HS-27A (cell line): Measurements from ENCODE around the gene UBR4.
"Not testable (repeated sequence)": the region's sequence is repeated elsewhere in the genome, so short reads cannot be mapped to it uniquely, and the experiment has no call there.

Experiments used
- DNase-seq: peaks from one replicate; pipeline ENCODE4 v3.0.0-alpha.2; 2012; ENCODE audit warnings: low read depth, missing footprints

UBR4 gene

DNA sequence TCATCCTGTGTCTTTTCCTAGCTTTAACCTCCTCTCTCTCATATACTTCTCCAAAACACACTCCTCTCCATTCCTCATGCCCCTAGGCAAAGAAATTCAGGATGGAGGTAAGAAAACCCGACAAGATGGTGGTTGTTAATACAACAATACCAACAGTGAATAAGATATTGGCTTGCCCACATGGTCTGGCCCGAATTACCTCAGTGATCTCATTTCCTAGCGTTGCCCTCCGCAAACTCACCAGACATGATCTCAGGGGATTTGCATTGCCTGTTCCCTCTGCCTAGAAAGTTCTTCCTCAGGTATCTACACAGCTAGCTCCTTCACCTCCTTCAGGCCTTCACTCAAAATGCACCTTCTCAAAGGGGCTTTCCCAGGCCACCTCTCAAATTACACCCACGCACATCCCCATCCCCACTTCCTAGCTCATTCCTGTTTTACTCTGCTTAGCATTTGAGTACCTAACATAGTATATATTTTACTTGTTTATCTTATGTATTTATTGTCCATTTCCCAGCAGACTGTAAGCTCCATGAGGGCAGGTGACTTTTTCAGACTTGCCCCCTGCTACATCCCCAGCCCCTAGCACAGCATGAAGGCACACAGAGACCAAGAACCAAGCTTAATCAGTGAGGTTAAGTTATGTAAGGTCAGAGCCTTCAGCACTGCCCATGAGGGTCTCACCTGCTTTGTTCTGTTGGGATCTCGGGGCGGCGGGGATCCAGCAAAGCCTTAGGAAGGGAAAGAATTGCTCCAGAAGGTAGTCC is 10.2 kb upstream of the UBR4 start:
- no peak for DNase-seq

- no peak for DNase-seq
These were observed 9.4 kb upstream of the UBR4 start for GRCh38 chr1:19219451-19219850.

DNA sequence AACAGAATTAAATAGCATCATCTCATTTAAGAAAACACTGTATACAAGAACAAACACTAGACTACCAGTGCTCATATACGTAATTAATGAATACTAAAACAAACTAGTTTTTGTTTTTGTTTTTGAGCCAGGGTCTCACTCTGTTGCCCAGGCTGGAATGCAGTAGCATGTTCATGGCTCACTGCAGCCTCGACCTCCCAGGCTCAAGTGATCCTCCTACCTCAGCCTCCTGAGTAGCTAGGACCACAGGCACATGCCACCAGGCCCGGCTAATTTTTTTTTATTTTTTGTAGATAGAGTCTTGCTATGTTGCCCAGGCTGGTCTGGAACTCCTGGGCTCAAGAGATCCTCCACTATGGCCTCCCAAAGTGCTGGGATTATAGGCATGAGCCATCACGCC is 6.5 kb upstream of the UBR4 start:
- not testable (repeated sequence) for DNase-seq

GRCh38 chr1:19213580-19213979 is 3.5 kb upstream of the UBR4 start:
- DNase-seq, result no peak

DNA sequence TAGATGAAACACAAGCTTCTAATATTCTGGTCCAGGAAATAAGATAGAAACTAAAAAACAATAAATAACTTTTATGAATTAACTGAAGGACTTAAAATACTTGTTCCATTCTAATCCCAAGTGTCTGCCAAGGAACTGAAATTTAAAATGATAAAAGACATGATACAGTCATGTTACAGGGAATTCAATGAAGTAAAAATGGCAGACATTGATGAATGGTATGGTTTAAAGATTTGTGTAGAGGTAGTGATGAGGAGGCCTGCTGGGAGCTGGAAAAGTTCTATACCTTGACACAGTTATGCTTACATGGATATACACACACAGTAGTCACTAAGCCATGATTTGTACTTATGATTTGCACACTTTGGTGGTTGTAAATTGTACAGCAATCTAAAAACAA is 2.1 kb upstream of the UBR4 start:
- no peak for DNase-seq

DNA sequence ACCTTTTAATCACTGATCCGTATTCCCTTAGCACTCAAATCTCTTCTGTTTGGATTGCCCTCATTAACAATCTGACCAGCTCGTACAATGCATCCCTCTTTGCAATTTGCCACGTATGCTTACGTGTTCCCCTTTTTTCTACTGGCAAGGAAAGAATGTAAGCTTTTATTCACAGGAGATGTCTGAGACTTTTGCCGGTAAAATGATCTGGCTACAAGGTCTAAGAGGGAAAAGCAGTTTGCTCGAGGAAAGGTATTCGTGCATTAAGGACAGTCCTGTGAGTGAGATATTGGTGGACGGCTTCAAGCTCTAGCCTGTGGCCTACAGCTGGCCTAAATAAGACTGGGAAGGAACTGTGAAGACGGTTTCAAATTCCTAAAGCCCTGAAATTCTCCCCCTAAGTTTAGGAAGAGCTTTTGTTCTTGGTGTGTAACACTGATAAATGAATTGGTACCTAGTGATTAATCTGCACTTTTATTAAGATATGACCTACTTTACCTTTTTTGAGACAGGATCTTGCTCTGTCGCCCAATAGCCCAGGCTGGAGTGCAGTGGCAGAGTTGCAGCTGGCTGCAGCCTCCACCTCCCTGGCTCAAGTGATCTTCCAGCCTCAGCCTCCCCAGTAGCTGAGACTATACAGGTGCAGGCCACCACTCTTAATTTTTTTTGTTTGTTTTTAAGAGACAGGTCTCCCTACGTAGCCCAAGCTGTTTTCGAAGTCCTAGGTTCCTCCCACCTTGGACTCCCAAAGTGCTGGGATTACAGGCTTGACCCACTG is 895 bp upstream of the UBR4 start:
- peak; percentile 15 for DNase-seq

DNA sequence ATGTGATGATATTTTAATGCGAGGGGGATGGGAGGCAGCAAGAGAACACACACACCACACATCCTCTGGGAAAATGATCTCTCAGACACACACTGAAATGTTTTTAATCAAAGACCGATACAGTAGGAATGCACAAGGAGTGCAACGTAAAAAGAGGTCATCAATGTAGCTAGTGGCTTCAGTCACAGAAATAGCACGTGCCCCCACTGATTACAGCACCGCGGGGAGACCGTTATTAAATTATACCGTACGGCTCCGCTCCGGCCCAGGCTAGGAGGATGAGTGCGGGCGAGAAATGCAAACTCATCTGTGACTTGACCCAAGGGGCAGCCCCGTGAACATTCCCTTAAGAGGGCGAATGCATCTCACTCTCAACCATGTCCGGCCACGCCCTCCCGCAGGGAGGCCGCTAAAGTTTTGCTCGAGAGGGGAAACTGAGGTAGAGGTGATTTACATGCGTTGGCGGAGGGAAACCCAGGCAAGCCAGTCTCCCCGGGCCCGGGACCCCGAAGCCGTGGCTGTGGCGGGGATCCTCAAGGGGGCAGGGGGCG is 552 bp downstream of the UBR4 start:
- peak; percentile 17 for DNase-seq

DNA sequence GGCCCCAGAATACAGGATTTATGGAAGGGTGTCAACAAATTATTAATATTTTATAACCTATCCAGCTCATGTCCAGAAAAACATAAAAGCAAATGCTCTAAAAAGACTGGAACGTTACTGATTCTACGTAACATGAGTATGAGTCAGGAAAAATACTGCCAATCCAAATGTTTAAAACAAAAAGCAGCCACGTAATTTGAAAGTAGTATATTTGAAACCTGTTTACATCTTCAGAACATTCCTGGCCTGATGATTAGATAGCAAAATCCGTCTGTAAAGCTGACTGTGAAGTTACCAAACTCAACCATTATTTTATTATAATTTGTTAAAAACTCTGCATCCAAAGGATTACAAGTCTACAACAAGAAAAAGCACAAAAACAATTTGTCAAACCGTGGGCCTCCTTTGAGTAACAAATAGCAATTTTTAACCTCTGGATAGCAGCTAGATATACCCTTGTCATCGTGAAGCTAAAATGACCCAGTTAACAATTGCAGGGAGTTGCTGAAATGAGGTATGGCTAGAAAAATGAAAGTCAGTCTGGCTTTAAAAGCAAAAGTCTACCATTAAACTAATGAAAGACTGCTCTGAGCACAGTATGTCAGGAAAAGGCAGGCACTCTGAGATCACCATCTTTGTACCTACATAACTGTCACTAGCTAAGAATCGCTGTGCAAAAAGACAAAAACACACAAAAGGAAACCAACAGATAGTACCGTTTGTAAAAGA is 1.2 kb downstream of the UBR4 start:
- DNase-seq, result peak; percentile 20

DNA sequence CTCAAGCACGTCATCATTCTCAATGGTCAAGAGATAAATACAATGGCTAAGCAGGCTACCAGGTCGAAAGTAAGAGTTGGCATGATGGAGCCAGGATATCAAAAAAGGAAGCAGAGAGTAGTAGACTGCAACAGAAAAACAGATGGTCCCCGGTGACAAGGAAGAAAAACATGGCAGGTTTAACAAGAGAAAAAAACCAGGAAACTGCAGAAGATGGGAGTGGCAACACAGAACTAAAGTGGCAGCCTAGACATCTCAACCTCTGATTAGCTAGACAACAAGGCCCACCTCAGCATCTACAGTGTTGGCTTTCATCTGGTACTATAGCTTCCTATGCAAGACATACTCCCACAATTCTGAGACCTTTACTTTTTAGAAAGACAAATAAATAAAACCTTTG is 3.1 kb downstream of the UBR4 start:
- DNase-seq, result no peak

GRCh38 chr1:19205845-19206244 is 4.2 kb downstream of the UBR4 start:
- no peak for DNase-seq

GRCh38 chr1:19205403-19205802 is 4.7 kb downstream of the UBR4 start:
- no peak for DNase-seq

- no peak for DNase-seq
These were observed 5.4 kb downstream of the UBR4 start for GRCh38 chr1:19204446-19205266.

DNA sequence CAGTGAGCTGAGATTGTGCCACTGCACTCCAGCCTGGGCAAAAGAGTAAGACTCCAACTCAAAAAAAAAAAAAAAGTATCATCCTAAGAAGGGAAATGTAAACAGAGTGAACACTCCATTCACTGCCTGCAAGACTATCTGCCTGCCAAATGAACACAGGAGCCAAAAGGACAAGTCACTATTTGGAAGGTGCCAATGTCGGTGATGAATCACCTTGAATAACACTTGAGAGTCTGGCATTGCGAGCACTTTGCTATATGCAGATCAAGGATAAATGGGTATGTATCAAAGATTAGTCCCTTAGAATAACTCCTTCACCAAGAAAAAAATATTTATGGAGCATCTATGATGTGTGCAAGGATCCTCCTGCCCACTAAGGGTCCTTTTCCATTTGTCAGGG is 6.6 kb downstream of the UBR4 start:
- peak; percentile 31 for DNase-seq

DNA sequence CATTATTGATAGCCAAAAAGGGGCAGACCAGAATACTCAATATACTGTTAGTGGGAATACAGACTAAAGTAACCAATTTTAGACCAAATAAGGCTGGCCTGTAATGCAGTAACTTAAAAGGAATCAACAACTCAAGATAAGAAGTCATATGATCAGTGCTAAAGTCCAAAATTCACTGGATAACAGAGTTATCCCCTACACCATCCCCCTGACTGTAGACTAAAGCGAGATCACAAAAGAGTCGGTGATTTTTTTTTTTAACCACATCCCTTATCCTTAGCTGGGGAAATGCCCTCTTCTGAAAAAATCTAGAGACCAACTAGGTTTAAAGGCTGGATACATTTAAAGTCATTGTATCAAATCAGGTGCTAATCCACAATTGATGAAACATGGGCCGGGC is 7.7 kb downstream of the UBR4 start:
- no peak for DNase-seq

DNA sequence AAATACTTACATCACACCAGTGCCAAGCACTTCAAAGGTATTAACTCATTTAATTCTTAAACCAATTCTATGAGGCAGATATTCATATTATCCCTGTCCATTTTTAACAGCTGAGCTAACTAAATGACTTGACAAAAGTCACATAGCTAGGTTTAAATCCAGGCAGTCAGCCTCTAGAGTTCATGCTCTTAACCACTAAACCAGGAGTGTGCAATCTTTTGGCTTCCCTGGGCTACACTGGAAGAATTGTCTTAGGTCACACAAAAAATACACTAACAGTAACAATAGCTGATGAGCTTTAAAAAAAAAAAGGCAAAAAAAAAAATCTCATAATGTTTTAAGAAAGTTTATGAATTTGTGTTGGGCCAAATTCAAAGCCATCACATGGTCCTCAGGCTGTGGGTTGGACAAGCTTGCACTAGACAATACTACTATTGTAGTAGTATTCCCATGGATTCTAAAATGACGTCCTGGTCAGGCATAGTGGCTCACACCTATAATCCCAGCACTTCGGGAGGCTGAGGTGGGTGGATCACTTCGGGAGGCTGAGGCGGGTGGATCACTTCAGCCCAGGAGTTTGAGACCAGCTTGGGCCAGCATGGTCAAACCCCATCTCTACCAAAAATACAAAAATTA is 10.0 kb downstream of the UBR4 start:
- no peak for DNase-seq

- DNase-seq, result no peak
These were observed 10.6 kb downstream of the UBR4 start for GRCh38 chr1:19199329-19199968.

DNA sequence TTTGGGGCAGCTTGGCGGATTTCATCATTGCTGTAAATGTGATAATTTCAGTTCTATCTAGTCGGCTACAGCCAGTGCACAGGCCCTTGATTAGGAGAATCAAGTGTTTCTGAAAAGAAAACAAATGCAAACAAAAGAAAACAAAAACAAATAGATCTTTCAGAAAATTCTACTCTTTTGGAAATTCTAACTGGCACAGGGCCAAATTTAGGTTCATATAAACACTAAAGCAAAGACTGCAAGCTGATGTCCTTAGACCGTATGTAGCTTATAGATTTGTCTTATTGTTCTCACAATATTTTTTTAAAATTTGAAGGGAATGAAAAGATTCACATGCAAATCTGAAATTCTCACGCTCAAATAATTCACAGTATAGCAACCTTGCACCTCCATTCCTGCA is 11.2 kb downstream of the UBR4 start:
- no peak for DNase-seq

DNA sequence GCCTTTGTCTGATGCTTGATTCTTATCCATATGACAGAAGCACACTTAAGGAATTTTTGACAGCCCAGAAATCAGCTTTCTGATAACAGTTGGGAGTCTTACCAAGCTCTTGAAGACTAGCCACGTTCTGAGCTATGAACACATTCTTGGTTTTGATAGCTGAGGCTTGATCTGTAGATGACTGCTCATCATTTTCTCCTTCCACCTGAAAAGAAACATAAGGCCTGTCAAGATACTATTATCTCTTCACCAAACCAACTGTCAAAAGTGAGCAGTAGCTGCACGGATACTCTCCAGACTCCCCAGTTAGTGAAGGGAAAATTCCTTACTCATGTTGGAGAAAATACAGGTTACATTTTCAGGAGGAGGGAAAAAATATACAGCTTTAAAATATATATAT is 12.2 kb downstream of the UBR4 start:
- DNase-seq, result no peak

- no peak for DNase-seq
These were observed 13.7 kb downstream of the UBR4 start for GRCh38 chr1:19196331-19196730.

- DNase-seq, result no peak
These were observed 17.1 kb downstream of the UBR4 start for GRCh38 chr1:19193004-19193403.

GRCh38 chr1:19191811-19192210 is 18.3 kb downstream of the UBR4 start:
- DNase-seq, result no peak
